ENCODE results near the gene ZNF221. TPM values are rescaled to one million over a fixed set of nuclear protein-coding genes. Genes with fewer than 3 reads are reported as not detected.

ZNF221 gene
- total and polyA plus RNA-seq, 10 of the 15 experiments (the other 5 are each of a cell fraction or from before 2014, with no cell fraction given) = 0.15 to 1.7 (median 0.45) TPM; not detected in 1

- ChIA-PET RAD21 (ENCODE audit: unreplicated experiment) (interaction anchor here (1.0 to 1.1 kb wide), 3 partner anchors 67 to 101 kb away, joined by 3 to 8 read pairs (median 5); partner anchors contain the start of gene ZNF45), CTCF (interaction anchor here (0.6 to 1.8 kb wide), 4 partner anchors 13 to 93 kb away, joined by 3 to 5 read pairs (median 3); partner anchors contain the start of genes ZNF224 and ZNF45), POLR2A (interaction anchor here (0.9 to 1.1 kb wide), 3 partner anchors 19 to 100 kb away, joined by 3 to 4 read pairs (median 3); partner anchors contain the start of genes ZNF155 and ZNF221), SMC1A (ENCODE audit: uncharacterized antibody, unreplicated experiment) (interaction anchor here (0.6 to 2.7 kb wide), 6 partner anchors 18 to 102 kb away, joined by 3 to 11 read pairs (median 4); partner anchors contain the start of gene ZNF222)
- Histone ChIP-seq H3K27ac (ENCODE audit: control insufficient read depth, insufficient read depth) (peak overlapping the region; percentile 92), H3K4me2 (ENCODE audit: control insufficient read depth, insufficient read depth) (peak overlapping the region; percentile 93), H3K4me1 (ENCODE audit: control insufficient read depth, insufficient read depth, low read length) (peaks cover 7% of the 10 kb centered on the region), H2AFZ (ENCODE audit: control insufficient read depth, low read depth, low read length) (peak overlapping the region; percentile 100), H3K9ac (ENCODE audit: control insufficient read depth, insufficient read depth, low read length) (peak overlapping the region; percentile 91), H3K4me3 (peak overlapping the region; percentile 81), H3K27me3 (replicated peaks in 1 of 2; ENCODE audit: control insufficient read depth in 2 of 2, insufficient read depth in 2 of 2, low read length in 1 of 2) (no peaks in the 10 kb centered on the region), H3K79me2 (ENCODE audit: control insufficient read depth, insufficient read depth, low read length) (peaks cover 12% of the 10 kb centered on the region), H3K36me3 (ENCODE audit: control insufficient read depth in 2 of 2, insufficient read depth in 2 of 2, low read length in 1 of 2) (peaks cover 0 to 3% of the 10 kb centered on the region in 2 experiments; a peak in 1 of 4 replicates), H4K20me1 (ENCODE audit: control insufficient read depth, insufficient read depth) (no peaks in the 10 kb centered on the region), H3K9me3 (replicated peaks; ENCODE audit: control insufficient read depth, insufficient read depth, low read length) (peaks cover 3% of the 10 kb centered on the region; the same call in 1 of the 3 replicates)
- no peak for ATAC-seq
- FAIRE-seq = no peak
- BruUV-seq (replicated peaks) = TSS peak; percentile 98
- 29% methylated on average over 8 of the region's 8 CpGs for WGBS (ENCODE audit: insufficient coverage, insufficient replicate concordance, low lambda C conversion rate, missing lambda C conversion rate)
- TF ChIP-seq IRF4 (IDR thresholded peaks at IDR 0.05; ENCODE audit: low read depth, low read length) (no peak), STAT1 (conservative IDR thresholded peaks at IDR 0.05) (no peak), SIN3A (IDR thresholded peaks at IDR 0.05; ENCODE audit: low read depth, low read length) (no peak), TBL1XR1 (IDR thresholded peaks at IDR 0.05; ENCODE audit: low read depth, low read length) (no peak), ZBTB4 (CRISPR knock-in tag; IDR thresholded peaks at IDR 0.05) (no peak)
- intact Hi-C loops (cut with micrococcal nuclease; ENCODE audit: unreplicated experiment) (loop anchor here (1.0 kb wide), 2 partner anchors 18 to 92 kb away; partner anchors contain the start of genes ZNF155 and ZNF224), in situ Hi-C loops (cut with MboI) (no loop called here)
- no peak for DNase-seq (ENCODE audit: low read depth, low spot score)
These were observed 51.2 kb downstream of the ZNF221 start for GRCh38 chr19:44002212-44002565.

Data from GM12878 (cell line).